Ovary (tissue), 3 donors: ENCODE measurements around the gene L3MBTL1.

Source experiments
- POLR2A ChIP-seq: fragments of 450-650 bp; IDR thresholded peaks from one replicate; pipeline ENCODE4 v1.6.1; 2017; ENCODE audit warnings: antibody characterized with exemption, mild to moderate bottlenecking, moderate library complexity
- TF ChIP-seq, protein P1 (sequence below), 3 donors: fragments of 450-650 bp in 2 of 3; fragments of 200-600 bp in 1 of 3; IDR thresholded peaks; one replicate each; pipeline versions ENCODE4 v1.5.1 to v1.8.0; 2016 to 2022; ENCODE audit warnings: antibody characterized with exemption in 3 of 3, mild to moderate bottlenecking in 1 of 3
- donor health status: DM: no; HTN: no; CAD: no.

DNA sequence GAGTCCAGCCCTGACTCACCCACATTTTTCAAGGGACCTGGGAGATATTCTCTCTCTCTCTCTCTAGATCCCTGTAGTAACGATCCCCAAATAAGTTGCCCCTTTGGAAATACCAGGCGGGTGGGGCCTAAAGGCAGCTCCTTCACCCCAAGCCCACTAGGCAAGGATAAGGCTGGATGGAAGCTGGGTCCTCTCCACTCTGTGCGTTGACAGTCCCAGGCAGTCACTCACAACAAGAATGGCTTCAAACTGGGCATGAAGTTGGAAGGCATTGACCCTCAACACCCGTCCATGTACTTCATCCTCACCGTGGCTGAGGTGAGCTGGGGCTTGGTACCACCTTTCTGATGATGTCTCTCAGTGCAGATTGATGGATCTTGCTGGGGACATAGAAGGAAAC, 21.6 kb downstream of the L3MBTL1 start:
- TF ChIP-seq, protein P1, sequence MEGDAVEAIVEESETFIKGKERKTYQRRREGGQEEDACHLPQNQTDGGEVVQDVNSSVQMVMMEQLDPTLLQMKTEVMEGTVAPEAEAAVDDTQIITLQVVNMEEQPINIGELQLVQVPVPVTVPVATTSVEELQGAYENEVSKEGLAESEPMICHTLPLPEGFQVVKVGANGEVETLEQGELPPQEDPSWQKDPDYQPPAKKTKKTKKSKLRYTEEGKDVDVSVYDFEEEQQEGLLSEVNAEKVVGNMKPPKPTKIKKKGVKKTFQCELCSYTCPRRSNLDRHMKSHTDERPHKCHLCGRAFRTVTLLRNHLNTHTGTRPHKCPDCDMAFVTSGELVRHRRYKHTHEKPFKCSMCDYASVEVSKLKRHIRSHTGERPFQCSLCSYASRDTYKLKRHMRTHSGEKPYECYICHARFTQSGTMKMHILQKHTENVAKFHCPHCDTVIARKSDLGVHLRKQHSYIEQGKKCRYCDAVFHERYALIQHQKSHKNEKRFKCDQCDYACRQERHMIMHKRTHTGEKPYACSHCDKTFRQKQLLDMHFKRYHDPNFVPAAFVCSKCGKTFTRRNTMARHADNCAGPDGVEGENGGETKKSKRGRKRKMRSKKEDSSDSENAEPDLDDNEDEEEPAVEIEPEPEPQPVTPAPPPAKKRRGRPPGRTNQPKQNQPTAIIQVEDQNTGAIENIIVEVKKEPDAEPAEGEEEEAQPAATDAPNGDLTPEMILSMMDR (IDR thresholded peaks at IDR 0.05) = no peak
- no peak for TF ChIP-seq POLR2A
